OCI-LY3 (cell line): ENCODE measurements around the gene SERPINB8.

Experiments used
- H2AFZ ChIP-seq: fragments of 200-600, 300-600 bp; shearing (Covaris generic); 2 replicates; pipeline ENCODE4 v1.6.0; 2014; ENCODE audit warnings: antibody characterized with exemption, low read depth, low read length
- H3K27ac ChIP-seq: fragments of 200-600, 300-600 bp; sonication (generic); 2 replicates; pipeline ENCODE4 v1.5.1; 2014; ENCODE audit warnings: mild to moderate bottlenecking, low read length, moderate library complexity, mixed read lengths
- H3K27me3 ChIP-seq: fragments of 200-600, 300-600 bp; sonication (generic); 2 replicates; pipeline ENCODE4 v1.6.1; 2014; ENCODE audit warnings: low read depth, low read length, mixed read lengths
- H3K36me3 ChIP-seq: fragments of 200-600, 300-600 bp; sonication (generic); replicated peaks from 2 replicates; pipeline ENCODE3; 2014; ENCODE audit warnings: low read depth, low read length, mixed read lengths
- H3K4me1 ChIP-seq: fragments of 300-600, 200-600 bp; sonication (generic); 2 replicates; pipeline ENCODE4 v1.6.1; 2014; ENCODE audit warnings: low read length, mixed read lengths
- H3K4me2 ChIP-seq: fragments of 200-600, 300-600 bp; sonication (generic); 2 replicates; pipeline ENCODE4 v1.6.1; 2014; ENCODE audit warnings: low read length, mixed read lengths
- H3K4me3 ChIP-seq: fragments of 300-600, 200-600 bp; sonication (generic); 2 replicates; pipeline ENCODE4 v1.5.1; 2014; ENCODE audit warnings: antibody characterized with exemption, mild to moderate bottlenecking, low read length, moderate library complexity
- H3K79me2 ChIP-seq: fragments of 300-600, 200-600 bp; shearing (Covaris generic); 2 replicates; pipeline ENCODE4 v1.6.1; 2014; ENCODE audit warnings: mild to moderate bottlenecking, low read length, mixed read lengths
- H3K9ac ChIP-seq: fragments of 300-600, 200-600 bp; shearing (Covaris generic); 2 replicates; pipeline ENCODE4 v1.6.0; 2014; ENCODE audit warnings: mild to moderate bottlenecking, low read length, moderate library complexity
- H3K9me3 ChIP-seq: fragments of 200-600, 300-600 bp; shearing (Covaris generic); 2 replicates; pipeline ENCODE4 v1.6.1; 2014; ENCODE audit warnings: low read length, mixed read lengths; ENCODE audit not compliant: insufficient read depth
- H4K20me1 ChIP-seq: fragments of 200-600, 300-600 bp; sonication (generic); 2 replicates; pipeline ENCODE4 v1.6.1; 2016; ENCODE audit warnings: low read length, mixed read lengths; ENCODE audit not compliant: insufficient read depth
- EZH2phosphoT487 ChIP-seq: fragments of 200-600 bp; shearing (Covaris generic); IDR thresholded peaks from 2 replicates; pipeline ENCODE4 v1.6.1; 2018; ENCODE audit warnings: antibody characterized with exemption, mixed run types, low read depth
- TF ChIP-seq, protein P1 (sequence below): fragments of 200-600, 300-600 bp; sonication (generic); IDR thresholded peaks from 2 replicates; pipeline ENCODE4 v1.5.1; 2014; ENCODE audit warnings: antibody characterized with exemption, low read length, low read depth

Gene SERPINB8

DNA sequence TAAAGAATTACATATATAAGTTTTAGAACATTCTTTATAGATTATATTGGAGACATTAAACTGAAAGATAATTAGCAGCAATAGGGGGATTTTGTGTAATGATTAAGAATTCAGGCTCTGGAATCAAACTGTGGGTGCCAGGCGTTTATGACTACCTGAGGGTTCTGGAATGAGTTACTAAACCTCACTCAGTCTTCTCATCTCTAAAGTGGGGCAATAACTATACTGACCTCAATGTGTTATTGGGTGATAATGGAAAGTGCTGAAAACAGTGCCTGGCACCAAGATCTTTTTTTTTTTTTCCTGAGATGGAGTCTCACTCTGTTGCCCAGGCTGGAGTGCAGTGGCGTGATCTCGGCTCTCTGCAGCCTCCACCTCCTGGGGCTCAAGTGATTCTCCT, 7.2 kb downstream of the SERPINB8 start:
- no peak overlapping the region for H2AFZ ChIP-seq
- H3K9me3 ChIP-seq: no peaks in the 10 kb centered on the region
- H3K4me3 ChIP-seq: no peak overlapping the region
- peaks cover 4% of the 10 kb centered on the region; the same call in 1 of the 2 replicates for H3K79me2 ChIP-seq
- H3K4me1 ChIP-seq: peaks cover 50% of the 10 kb centered on the region
- no peak overlapping the region for H3K4me2 ChIP-seq
- no peaks in the 10 kb centered on the region for H3K27me3 ChIP-seq
- H3K9ac ChIP-seq: no peak overlapping the region
- H3K36me3 ChIP-seq: no peaks in the 10 kb centered on the region
- H3K27ac ChIP-seq: no peak overlapping the region
- H4K20me1 ChIP-seq: no peaks in the 10 kb centered on the region
- no peak for TF ChIP-seq EZH2phosphoT487
- TF ChIP-seq, protein P1, sequence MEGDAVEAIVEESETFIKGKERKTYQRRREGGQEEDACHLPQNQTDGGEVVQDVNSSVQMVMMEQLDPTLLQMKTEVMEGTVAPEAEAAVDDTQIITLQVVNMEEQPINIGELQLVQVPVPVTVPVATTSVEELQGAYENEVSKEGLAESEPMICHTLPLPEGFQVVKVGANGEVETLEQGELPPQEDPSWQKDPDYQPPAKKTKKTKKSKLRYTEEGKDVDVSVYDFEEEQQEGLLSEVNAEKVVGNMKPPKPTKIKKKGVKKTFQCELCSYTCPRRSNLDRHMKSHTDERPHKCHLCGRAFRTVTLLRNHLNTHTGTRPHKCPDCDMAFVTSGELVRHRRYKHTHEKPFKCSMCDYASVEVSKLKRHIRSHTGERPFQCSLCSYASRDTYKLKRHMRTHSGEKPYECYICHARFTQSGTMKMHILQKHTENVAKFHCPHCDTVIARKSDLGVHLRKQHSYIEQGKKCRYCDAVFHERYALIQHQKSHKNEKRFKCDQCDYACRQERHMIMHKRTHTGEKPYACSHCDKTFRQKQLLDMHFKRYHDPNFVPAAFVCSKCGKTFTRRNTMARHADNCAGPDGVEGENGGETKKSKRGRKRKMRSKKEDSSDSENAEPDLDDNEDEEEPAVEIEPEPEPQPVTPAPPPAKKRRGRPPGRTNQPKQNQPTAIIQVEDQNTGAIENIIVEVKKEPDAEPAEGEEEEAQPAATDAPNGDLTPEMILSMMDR: no peak

DNA sequence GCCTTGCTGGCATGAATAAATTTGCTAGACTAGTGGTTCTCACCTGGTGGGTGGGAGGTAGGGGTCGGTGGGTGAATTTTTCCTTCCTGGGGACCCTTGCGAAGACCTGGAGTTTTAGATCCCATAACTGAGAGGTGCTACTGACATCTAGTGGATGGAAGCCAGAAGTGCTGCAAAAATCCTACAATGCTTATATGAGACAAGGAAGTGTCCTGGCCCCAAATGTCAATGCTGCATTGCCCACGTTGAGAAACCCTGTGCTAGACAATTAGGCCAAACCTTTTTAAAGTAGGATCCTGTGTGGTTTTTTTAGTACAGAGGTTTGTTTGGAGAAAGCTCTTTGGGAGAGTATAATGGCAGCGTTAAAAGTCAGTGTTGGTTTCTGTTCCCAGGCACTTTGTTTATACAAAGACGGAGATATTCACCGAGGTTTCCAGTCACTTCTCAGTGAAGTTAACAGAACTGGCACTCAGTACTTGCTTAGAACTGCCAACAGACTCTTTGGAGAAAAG, 9.6 kb downstream of the SERPINB8 start:
- H3K4me1 ChIP-seq: peaks cover 45% of the 10 kb centered on the region
- no peaks in the 10 kb centered on the region for H3K9me3 ChIP-seq
- peak overlapping the region; percentile 48 for H3K9ac ChIP-seq
- H3K36me3 ChIP-seq: no peaks in the 10 kb centered on the region
- H2AFZ ChIP-seq: peak overlapping the region; percentile 98
- no peaks in the 10 kb centered on the region for H4K20me1 ChIP-seq
- no peak overlapping the region for H3K27ac ChIP-seq
- H3K4me2 ChIP-seq: peak overlapping the region; percentile 83
- H3K27me3 ChIP-seq: no peaks in the 10 kb centered on the region
- TF ChIP-seq, protein P1: peak; percentile 100
- TF ChIP-seq EZH2phosphoT487: no peak
- H3K79me2 ChIP-seq: no peaks in the 10 kb centered on the region
- peak overlapping the region; percentile 66 for H3K4me3 ChIP-seq

DNA sequence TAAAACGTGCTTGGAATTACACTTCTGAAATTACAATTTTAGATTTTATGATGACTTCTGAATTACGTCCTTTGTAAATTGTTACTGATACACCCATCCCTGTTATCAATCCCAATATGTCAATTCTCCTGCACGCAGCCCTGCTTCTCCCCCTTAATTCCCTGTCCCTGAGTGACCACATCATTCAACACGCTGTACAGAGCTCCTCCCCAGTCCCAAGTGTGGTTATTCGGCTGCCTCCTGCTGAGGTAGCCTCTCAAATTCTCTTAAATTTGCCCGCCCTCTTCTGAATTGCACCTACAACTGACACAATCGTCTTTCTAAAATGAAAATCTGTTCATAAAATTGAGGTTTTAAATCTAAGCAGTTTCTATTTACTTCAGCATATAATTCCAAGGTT, 10.1 kb downstream of the SERPINB8 start:
- Histone ChIP-seq H3K4me3 (peak overlapping the region; percentile 66), H3K79me2 (no peaks in the 10 kb centered on the region), H3K36me3 (no peaks in the 10 kb centered on the region), H3K9me3 (no peaks in the 10 kb centered on the region), H2AFZ (peak overlapping the region; percentile 98), H3K27me3 (no peaks in the 10 kb centered on the region), H3K4me1 (peaks cover 39% of the 10 kb centered on the region), H3K9ac (peak overlapping the region; percentile 48), H4K20me1 (no peaks in the 10 kb centered on the region), H3K27ac (no peak overlapping the region), H3K4me2 (peak overlapping the region; percentile 83)
- TF ChIP-seq, protein P1: no peak
- no peak for TF ChIP-seq EZH2phosphoT487

DNA sequence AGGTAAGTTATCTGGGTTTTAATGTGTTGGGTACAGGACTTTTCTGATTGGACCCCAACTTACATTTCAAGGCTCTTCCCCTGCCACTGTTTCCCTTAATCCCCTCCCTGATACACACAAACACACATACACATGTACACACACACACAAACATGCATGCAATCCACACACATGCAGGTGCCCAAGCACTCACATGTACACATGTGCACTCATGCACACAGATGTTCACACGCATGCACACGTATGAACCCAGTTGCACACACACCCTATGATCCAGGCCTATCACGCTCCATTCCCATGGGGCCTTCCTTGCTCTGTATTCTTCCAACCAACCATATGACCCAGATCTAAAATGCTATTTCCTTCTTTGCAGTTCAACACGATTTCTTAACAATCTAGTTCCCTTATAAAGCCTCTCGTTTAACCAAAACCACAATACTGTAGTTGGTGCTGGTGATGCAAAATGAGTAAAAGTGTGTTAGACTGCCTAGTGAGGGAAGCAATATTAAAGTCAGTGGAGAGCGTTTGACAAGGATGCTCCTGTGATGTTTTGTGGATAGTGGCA, 11.1 kb downstream of the SERPINB8 start:
- H3K4me3 ChIP-seq: no peak overlapping the region
- no peak overlapping the region for H3K9ac ChIP-seq
- no peak overlapping the region for H3K27ac ChIP-seq
- no peaks in the 10 kb centered on the region for H3K9me3 ChIP-seq
- H2AFZ ChIP-seq: no peak overlapping the region
- H3K4me2 ChIP-seq: no peak overlapping the region
- TF ChIP-seq, protein P1: no peak
- TF ChIP-seq EZH2phosphoT487: no peak
- no peaks in the 10 kb centered on the region for H4K20me1 ChIP-seq
- H3K4me1 ChIP-seq: peaks cover 30% of the 10 kb centered on the region
- no peaks in the 10 kb centered on the region for H3K79me2 ChIP-seq
- no peaks in the 10 kb centered on the region for H3K36me3 ChIP-seq
- H3K27me3 ChIP-seq: no peaks in the 10 kb centered on the region
